CD4-positive, alpha-beta memory T cell (primary cell): ENCODE data around the gene PRKCSH. TPM values are rescaled to one million over a fixed set of nuclear protein-coding genes. Genes with fewer than 3 reads are reported as not detected.
"Not testable (repeated sequence)": the region's sequence is repeated elsewhere in the genome, so short reads cannot be mapped to it uniquely, and the experiment has no call there.

Experiments used
- CTCF ChIA-PET: fragments of 350-600 bp; sonication (Branson Sonifier 250); formaldehyde crosslinking; loops from one replicate; lab custom pipeline; 2021; ENCODE audit warnings: inconsistent platforms; ENCODE audit not compliant: partially characterized antibody; lab: Charles Lee
- POLR2A ChIA-PET: fragments of 350-600 bp; sonication (Branson Sonifier 250); formaldehyde crosslinking; loops from one replicate; lab custom pipeline; 2021; ENCODE audit not compliant: partially characterized antibody; lab: Charles Lee
- DNase-seq, 5 donors: peaks; one replicate each; pipeline versions ENCODE4 v3.0.0 to v3.0.0-alpha.2; 2020 to 2022; ENCODE audit warnings: mixed read lengths in 1 of 5
- H3K27ac ChIP-seq: one replicate; pipeline ENCODE4 v1.7.0; 2013; ENCODE audit warnings: low read depth, low read length
- H3K27me3 ChIP-seq: 2 replicates; pipeline ENCODE4 v1.7.0; 2013; ENCODE audit warnings: mild to moderate bottlenecking, low read length, moderate library complexity; ENCODE audit not compliant: insufficient read depth
- H3K36me3 ChIP-seq: 2 replicates; pipeline ENCODE4 v1.7.0; 2013; ENCODE audit warnings: mild to moderate bottlenecking, low read length, moderate library complexity; ENCODE audit not compliant: insufficient read depth
- H3K4me1 ChIP-seq: 2 replicates; pipeline ENCODE4 v1.7.0; 2013; ENCODE audit warnings: mild to moderate bottlenecking, low read length, moderate library complexity; ENCODE audit not compliant: insufficient read depth
- H3K4me3 ChIP-seq, 2 donors: one replicate each; pipeline ENCODE4 v1.7.0; 2013; ENCODE audit warnings: low read length in 2 of 2, mild to moderate bottlenecking in 1 of 2
- H3K9me3 ChIP-seq, 2 donors: one replicate each; pipeline ENCODE4 v1.7.0; 2013; ENCODE audit warnings: low read length in 2 of 2, control low read depth in 1 of 2; ENCODE audit not compliant: control insufficient read depth in 1 of 2
- H3K27ac Mint-ChIP-seq, 7 donors: one replicate each; pipeline ENCODE4 v1.8.0; 2020 to 2021; ENCODE audit warnings: mixed read lengths in 7 of 7, mild to moderate bottlenecking in 6 of 7, inconsistent platforms in 3 of 7, moderate library complexity in 3 of 7
- H3K27me3 Mint-ChIP-seq, 2 donors: one replicate each; pipeline ENCODE4 v1.8.0; 2020 to 2021; ENCODE audit warnings: mixed read lengths in 2 of 2
- H3K36me3 Mint-ChIP-seq, 2 donors: one replicate each; pipeline ENCODE4 v1.8.0; 2020 to 2021; ENCODE audit warnings: mixed read lengths in 2 of 2, inconsistent platforms in 1 of 2, mild to moderate bottlenecking in 1 of 2
- H3K4me1 Mint-ChIP-seq, 4 donors: one replicate each; pipeline ENCODE4 v1.8.0; 2020 to 2021; ENCODE audit warnings: mixed read lengths in 4 of 4, mild to moderate bottlenecking in 1 of 4
- H3K4me3 Mint-ChIP-seq, 8 donors: one replicate each; pipeline ENCODE4 v1.8.0; 2020 to 2021; ENCODE audit warnings: mixed read lengths in 8 of 8, mild to moderate bottlenecking in 7 of 8, moderate library complexity in 6 of 8, inconsistent platforms in 3 of 8
- H3K9me3 Mint-ChIP-seq, 8 donors: one replicate each; pipeline ENCODE4 v1.8.0; 2020 to 2021; ENCODE audit warnings: mixed read lengths in 8 of 8, mild to moderate bottlenecking in 5 of 8, inconsistent platforms in 3 of 8, moderate library complexity in 1 of 8
- intact Hi-C: fragments of 100-400 bp; cut with micrococcal nuclease; formaldehyde crosslinking; loops from one replicate; pipeline ENCODE4 v1.15.1; 2023
- polyA plus RNA-seq, 2 donors: library from polyadenylated mRNA; unstranded; fragments of 300-500 nt; fragmentation: Illumina TruSeq; gene quantifications; one replicate each; pipeline ENCODE4 v1.2.3, GENCODE V29; 2021
- total RNA-seq, 2 experiments: library from RNA; stranded (reverse); gene quantifications; one replicate each; pipeline ENCODE4 v1.2.3, GENCODE V29; 2021

Gene PRKCSH
- total and polyA plus RNA-seq, 4 experiments from 2014 or later = 14.0 to 300 (median 182) TPM

DNA sequence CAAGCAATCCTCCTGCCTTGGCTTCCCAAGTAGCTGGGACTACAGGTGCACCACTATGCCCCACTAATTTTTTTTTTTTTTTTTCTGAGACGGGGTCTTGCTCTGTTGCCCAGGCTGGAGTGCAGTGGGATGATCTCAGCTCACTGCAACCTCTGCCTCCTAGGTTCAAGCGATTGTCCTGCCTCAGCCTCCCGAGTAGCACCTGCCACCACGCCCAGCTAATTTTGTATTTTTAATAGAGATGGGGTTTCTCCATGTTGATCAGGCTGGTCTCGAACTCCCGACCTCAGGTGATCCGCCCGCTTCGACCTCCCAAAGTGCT lies 19.8 kb downstream of the PRKCSH start:
- H3K27me3 Mint-ChIP-seq, H3K36me3 Mint-ChIP-seq, H3K4me3 ChIP-seq, H3K9me3 ChIP-seq, H3K27ac ChIP-seq, H3K4me1 Mint-ChIP-seq, DNase-seq, H3K27ac Mint-ChIP-seq, H3K4me1 ChIP-seq, intact Hi-C loops, H3K36me3 ChIP-seq, H3K4me3 Mint-ChIP-seq, H3K9me3 Mint-ChIP-seq, H3K27me3 ChIP-seq: not testable (repeated sequence)
- POLR2A ChIA-PET = interaction anchor here (0.7 kb wide), 1 partner anchor 26 kb away, joined by 3 read pairs; the partner anchor contains the start of gene ELAVL3
- CTCF ChIA-PET = interaction anchor here (1.0 kb wide), 1 partner anchor 12 kb away, joined by 3 read pairs; no protein-coding TSS in a partner anchor

DNA sequence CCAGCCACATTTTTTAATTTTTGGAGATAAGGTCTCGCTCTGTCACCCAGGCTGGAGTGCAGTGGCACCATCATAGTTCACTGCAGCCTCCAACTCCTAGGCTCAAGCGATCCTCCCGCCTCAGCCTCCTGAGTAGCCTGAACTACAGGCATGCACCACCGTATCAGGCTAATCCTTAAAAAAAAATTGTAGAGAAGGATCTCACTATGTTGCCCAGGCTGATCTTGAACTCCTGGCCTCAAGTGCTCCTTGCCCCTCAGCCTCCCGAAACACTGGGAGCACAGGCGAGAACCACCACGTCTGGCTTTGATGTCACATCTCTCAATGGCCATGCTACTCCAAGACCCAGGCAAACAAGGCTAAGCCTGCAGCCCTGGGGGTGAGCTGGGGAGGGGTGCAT lies 21.2 kb downstream of the PRKCSH start:
- H3K4me1 ChIP-seq = no peaks in the 10 kb centered on the region
- no peaks in the 10 kb centered on the region for H3K36me3 ChIP-seq
- H3K27me3 Mint-ChIP-seq = peaks cover 9 to 13% of the 10 kb centered on the region in 2 donors
- H3K9me3 ChIP-seq = no peaks in the 10 kb centered on the region
- ChIA-PET CTCF (no interaction called here), POLR2A (no interaction called here)
- no peak overlapping the region for H3K27ac ChIP-seq
- no peaks in the 10 kb centered on the region for H3K27me3 ChIP-seq
- H3K9me3 Mint-ChIP-seq = no peaks in the 10 kb centered on the region
- no peaks in the 10 kb centered on the region for H3K36me3 Mint-ChIP-seq
- peaks cover 0 to 1% (median 0%) of the 10 kb centered on the region in 4 donors for H3K4me1 Mint-ChIP-seq
- no peak for DNase-seq
- no peak overlapping the region for H3K4me3 Mint-ChIP-seq
- no peak overlapping the region for H3K4me3 ChIP-seq
- intact Hi-C loops = no loop called here
- H3K27ac Mint-ChIP-seq = no peak overlapping the region

DNA sequence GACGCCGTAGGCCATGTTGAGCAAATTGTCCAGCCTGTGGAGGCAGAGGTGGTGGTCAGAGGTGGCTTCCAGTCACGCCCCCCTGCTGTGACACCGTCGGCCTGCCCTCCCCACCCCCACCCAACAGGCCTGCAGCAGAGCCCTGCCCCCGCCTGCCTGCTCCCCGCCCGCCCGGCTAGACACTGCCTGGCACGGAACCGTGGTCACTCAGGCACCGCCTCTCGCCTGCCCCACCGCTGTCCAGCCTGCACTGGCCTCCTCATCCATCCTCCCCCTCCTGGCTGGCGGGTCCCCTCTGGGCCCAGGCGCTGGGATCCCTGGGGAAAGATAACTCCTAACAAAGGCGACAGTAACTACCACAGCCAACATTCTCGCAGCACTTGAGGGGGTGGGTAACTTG lies 21.7 kb downstream of the PRKCSH start:
- H3K9me3 ChIP-seq = no peaks in the 10 kb centered on the region
- ChIA-PET CTCF (no interaction called here), POLR2A (no interaction called here)
- Mint-ChIP-seq H3K36me3 (no peaks in the 10 kb centered on the region), H3K9me3 (no peaks in the 10 kb centered on the region), H3K27ac (no peak overlapping the region), H3K4me3 (no peak overlapping the region), H3K27me3 (peaks cover 9 to 13% of the 10 kb centered on the region in 2 donors), H3K4me1 (peaks cover 0 to 1% (median 0%) of the 10 kb centered on the region in 4 donors)
- H3K27me3 ChIP-seq = no peaks in the 10 kb centered on the region
- no peak for DNase-seq
- H3K4me1 ChIP-seq = no peaks in the 10 kb centered on the region
- H3K4me3 ChIP-seq = no peak overlapping the region
- H3K36me3 ChIP-seq = no peaks in the 10 kb centered on the region
- no peak overlapping the region for H3K27ac ChIP-seq
- intact Hi-C loops = no loop called here

GRCh38 chr19:11457831-11458230 lies 22.4 kb downstream of the PRKCSH start:
- Histone ChIP-seq H3K27me3 (no peaks in the 10 kb centered on the region), H3K4me1 (no peaks in the 10 kb centered on the region), H3K9me3 (no peaks in the 10 kb centered on the region), H3K27ac (no peak overlapping the region), H3K36me3 (no peaks in the 10 kb centered on the region), H3K4me3 (no peak overlapping the region)
- no peak for DNase-seq
- CTCF ChIA-PET = no interaction called here
- no peak overlapping the region for H3K4me3 Mint-ChIP-seq
- H3K27me3 Mint-ChIP-seq = peaks cover 9 to 13% of the 10 kb centered on the region in 2 donors
- no peaks in the 10 kb centered on the region for H3K36me3 Mint-ChIP-seq
- intact Hi-C loops = no loop called here
- POLR2A ChIA-PET = no interaction called here
- no peaks in the 10 kb centered on the region for H3K9me3 Mint-ChIP-seq
- no peak overlapping the region for H3K27ac Mint-ChIP-seq
- no peaks in the 10 kb centered on the region for H3K4me1 Mint-ChIP-seq

DNA sequence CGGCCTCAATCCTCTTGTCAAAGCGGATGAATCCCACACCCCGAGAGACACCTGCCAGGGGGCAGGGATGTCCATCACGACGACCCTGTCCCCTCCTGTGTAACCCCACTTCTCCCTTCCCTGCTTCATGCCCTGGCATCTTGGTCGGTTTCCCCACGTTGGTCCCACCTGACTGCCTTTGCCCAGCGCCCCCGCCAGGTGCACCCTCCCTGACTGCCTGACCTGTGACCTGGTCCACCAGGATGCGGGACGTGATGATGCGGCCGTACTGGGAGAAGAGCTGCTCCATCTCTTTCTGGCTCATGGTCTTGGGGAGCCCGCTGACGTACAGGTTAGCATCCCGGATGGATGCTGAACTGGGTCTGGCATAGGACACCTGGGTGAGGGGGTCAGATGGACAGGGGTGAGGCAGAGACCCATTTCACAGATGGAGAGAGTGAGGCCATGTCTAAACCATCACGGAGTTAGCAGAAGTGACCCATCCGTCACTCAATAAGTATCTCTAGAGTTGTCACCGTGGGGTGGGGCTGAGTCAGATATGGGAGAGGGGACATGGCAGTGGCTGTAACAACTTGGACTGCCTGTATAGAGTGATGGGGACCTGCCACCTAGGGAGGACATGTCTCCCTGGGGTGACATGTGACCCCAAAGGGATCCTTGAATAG lies 22.9 kb downstream of the PRKCSH start:
- Histone ChIP-seq H3K27ac (no peak overlapping the region), H3K4me1 (no peaks in the 10 kb centered on the region), H3K27me3 (no peaks in the 10 kb centered on the region), H3K36me3 (no peaks in the 10 kb centered on the region), H3K9me3 (no peaks in the 10 kb centered on the region), H3K4me3 (no peak overlapping the region)
- Mint-ChIP-seq H3K36me3 (no peaks in the 10 kb centered on the region), H3K4me3 (no peak overlapping the region), H3K27ac (peak overlapping the region in 2 of 7 donors; percentile 21 to 57), H3K27me3 (peaks cover 9 to 13% of the 10 kb centered on the region in 2 donors), H3K9me3 (no peaks in the 10 kb centered on the region), H3K4me1 (peaks cover 0 to 4% (median 1%) of the 10 kb centered on the region in 4 donors)
- no peak for DNase-seq
- intact Hi-C loops = no loop called here
- ChIA-PET POLR2A (interaction anchor here (0.6 kb wide), 1 partner anchor 10 kb away, joined by 3 read pairs; no protein-coding TSS in a partner anchor), CTCF (no interaction called here)

GRCh38 chr19:11458912-11459311 lies 23.5 kb downstream of the PRKCSH start:
- H3K9me3 Mint-ChIP-seq, H3K27ac ChIP-seq, H3K4me1 Mint-ChIP-seq, H3K27me3 ChIP-seq, H3K4me3 Mint-ChIP-seq, H3K4me1 ChIP-seq, H3K36me3 ChIP-seq, H3K9me3 ChIP-seq, intact Hi-C loops, H3K27ac Mint-ChIP-seq, H3K36me3 Mint-ChIP-seq, H3K4me3 ChIP-seq, DNase-seq: not testable (repeated sequence)
- ChIA-PET CTCF (interaction anchor here (1.3 kb wide), 1 partner anchor 24 kb away, joined by 4 read pairs; no protein-coding TSS in a partner anchor), POLR2A (interaction anchor here (0.6 kb wide), 1 partner anchor 10 kb away, joined by 3 read pairs; no protein-coding TSS in a partner anchor)
- H3K27me3 Mint-ChIP-seq = peaks cover 9 to 13% of the 10 kb centered on the region in 2 donors

DNA sequence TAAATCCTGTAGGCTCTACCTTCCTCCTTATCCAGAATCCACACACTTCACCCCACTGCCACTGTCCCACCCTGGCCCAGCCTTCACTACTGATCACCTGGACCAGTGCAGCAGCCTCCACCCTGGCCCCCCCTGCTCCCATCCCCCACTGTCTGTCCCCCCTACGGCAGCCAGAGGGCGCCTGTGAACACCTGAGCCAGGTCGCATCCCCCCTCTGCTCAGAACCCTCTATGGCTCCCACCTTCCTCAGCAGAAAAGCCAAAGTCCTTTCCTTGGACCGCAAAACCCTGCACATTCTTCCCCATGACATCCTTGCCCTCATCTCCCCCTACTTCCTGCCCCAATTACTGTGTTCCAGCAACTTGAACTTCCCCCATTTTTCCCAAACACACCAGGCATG lies 24.8 kb downstream of the PRKCSH start:
- H3K27ac Mint-ChIP-seq = no peak overlapping the region
- DNase-seq = no peak

More for the DNA sequence above, 24.8 kb downstream of the PRKCSH start:
- no peaks in the 10 kb centered on the region for H3K36me3 Mint-ChIP-seq
- Histone ChIP-seq H3K36me3 (no peaks in the 10 kb centered on the region), H3K4me3 (no peak overlapping the region), H3K27me3 (no peaks in the 10 kb centered on the region), H3K4me1 (no peaks in the 10 kb centered on the region), H3K27ac (no peak overlapping the region), H3K9me3 (no peaks in the 10 kb centered on the region)
- ChIA-PET POLR2A (no interaction called here), CTCF (interaction anchor here (1.3 kb wide), 1 partner anchor 23 kb away, joined by 4 read pairs; no protein-coding TSS in a partner anchor)
- H3K9me3 Mint-ChIP-seq = no peaks in the 10 kb centered on the region
- H3K27me3 Mint-ChIP-seq = peaks cover 9 to 13% of the 10 kb centered on the region in 2 donors
- intact Hi-C loops = no loop called here
- no peak overlapping the region for H3K4me3 Mint-ChIP-seq
- H3K4me1 Mint-ChIP-seq = peaks cover 0 to 4% (median 2%) of the 10 kb centered on the region in 4 donors
